ENCODE data around the gene CLDN17.

The CLDN17 gene

GRCh38 chr21:30129246-30129645 lies 37.4 kb downstream of the CLDN17 start:
- no peak overlapping the region for H3K4me3 ChIP-seq
- no peak overlapping the region for H3K27ac ChIP-seq

GRCh38 chr21:30126576-30126975 lies 40.0 kb downstream of the CLDN17 start:
- Histone ChIP-seq H3K27ac (no peak overlapping the region), H3K4me3 (no peak overlapping the region)

- H3K27ac ChIP-seq = no peak overlapping the region
Measured at GRCh38 chr21:30117631-30118030, 49.0 kb downstream of the CLDN17 start.

DNA sequence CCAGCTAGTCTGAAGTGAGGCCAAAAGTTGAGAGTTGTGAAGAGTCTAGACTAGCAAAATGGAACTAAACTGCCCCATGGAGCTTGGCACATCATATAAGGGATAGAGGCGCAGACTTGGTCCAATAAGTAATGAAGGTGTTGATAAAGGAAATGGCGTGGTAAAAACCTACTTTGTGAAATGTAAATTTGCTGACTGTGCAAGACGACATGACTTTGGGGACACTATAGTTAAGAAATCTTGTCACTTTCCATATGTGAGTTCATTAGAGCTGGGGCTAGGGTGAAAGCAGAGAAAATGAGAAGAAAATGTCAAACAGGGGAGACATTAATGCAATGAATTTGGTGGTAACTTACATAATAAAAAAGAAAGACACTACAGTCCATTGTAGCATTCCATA lies 50.1 kb downstream of the CLDN17 start:
- H3K27ac ChIP-seq = no peak overlapping the region
- no peak overlapping the region for H3K4me3 ChIP-seq

More at GRCh38 chr21:30117631-30118030, 49.0 kb downstream of the CLDN17 start:
- no peak overlapping the region for H3K4me3 ChIP-seq

Measured in skin epidermis (tissue), 12 donors.